HG03097 (cell line): ENCODE results near the gene TOP3B.
A peak's percentile ranks its signal among the peaks of the same experiment; 100 is the strongest.

Experiments
- ATAC-seq: cut with Tn5 transposase; IDR thresholded peaks from one replicate; pipeline ENCODE4 v1.9.1; 2021; ENCODE audit not compliant: unreplicated experiment, low FRiP score

The TOP3B gene, protein sequence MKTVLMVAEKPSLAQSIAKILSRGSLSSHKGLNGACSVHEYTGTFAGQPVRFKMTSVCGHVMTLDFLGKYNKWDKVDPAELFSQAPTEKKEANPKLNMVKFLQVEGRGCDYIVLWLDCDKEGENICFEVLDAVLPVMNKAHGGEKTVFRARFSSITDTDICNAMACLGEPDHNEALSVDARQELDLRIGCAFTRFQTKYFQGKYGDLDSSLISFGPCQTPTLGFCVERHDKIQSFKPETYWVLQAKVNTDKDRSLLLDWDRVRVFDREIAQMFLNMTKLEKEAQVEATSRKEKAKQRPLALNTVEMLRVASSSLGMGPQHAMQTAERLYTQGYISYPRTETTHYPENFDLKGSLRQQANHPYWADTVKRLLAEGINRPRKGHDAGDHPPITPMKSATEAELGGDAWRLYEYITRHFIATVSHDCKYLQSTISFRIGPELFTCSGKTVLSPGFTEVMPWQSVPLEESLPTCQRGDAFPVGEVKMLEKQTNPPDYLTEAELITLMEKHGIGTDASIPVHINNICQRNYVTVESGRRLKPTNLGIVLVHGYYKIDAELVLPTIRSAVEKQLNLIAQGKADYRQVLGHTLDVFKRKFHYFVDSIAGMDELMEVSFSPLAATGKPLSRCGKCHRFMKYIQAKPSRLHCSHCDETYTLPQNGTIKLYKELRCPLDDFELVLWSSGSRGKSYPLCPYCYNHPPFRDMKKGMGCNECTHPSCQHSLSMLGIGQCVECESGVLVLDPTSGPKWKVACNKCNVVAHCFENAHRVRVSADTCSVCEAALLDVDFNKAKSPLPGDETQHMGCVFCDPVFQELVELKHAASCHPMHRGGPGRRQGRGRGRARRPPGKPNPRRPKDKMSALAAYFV

DNA sequence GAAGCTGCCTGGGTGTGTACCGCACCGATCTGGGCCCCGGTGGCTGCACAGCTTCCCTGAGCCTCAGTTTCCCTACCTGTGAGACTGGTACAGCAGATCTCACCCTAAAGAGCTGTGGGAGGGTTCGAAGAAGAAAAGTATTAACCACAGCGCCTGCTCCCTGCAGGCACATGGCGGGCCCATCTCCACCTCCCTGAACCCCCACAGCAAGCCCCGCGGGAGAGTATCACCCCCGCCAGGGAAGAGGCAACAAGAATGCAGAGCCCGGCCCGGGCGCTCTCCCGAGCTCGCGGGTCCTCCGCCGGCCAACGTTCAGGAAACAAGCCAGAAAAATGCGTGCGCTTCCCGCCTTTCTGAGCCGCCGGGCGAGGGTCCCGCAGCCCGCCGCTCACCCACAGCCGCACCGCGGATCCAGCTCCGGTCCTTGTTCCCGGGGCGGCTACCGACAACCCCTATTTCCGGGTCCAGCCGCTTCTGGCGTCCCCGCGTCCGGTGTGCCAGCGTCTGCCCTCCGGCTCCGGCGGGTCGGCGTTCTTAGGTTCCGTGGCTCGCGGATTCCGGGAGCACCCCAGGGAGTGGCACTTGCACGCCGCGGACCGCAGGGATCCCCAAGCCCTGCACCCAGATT lies at the start of gene TOP3B:
TSS of gene TOP3B (minus strand) at position 450 of the 628 bp plus-strand sequence. CDS start 7,078 bp downstream, outside the sequence.
- peak; percentile 79 for ATAC-seq

DNA sequence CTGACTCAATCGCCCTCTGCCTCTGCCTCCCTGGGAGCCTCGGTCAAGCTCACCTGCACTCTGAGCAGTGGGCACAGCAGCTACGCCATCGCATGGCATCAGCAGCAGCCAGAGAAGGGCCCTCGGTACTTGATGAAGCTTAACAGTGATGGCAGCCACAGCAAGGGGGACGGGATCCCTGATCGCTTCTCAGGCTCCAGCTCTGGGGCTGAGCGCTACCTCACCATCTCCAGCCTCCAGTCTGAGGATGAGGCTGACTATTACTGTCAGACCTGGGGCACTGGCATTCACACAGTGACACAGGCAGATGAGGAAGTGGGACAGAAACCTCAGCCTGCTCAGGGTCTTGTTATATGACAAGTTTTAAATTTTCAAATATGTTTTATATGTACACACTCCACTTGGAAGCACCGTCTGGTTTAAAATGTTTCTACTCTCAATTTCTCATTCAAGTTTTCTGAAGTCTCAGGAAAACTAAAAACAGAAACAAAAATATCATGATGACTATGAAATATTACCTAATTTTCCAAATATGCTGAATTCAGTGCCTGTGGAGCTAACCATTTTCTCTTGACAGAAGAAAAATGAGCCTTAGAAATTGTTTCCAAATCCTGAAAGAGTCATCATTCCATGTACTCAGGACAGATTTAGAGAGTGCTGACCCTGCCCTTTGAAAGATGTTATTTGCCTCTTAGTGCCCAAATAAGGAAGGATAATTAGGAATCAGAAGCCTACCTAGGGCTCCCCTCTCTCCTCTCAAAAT lies 48.8 kb upstream of the TOP3B start:
- no peak for ATAC-seq

DNA sequence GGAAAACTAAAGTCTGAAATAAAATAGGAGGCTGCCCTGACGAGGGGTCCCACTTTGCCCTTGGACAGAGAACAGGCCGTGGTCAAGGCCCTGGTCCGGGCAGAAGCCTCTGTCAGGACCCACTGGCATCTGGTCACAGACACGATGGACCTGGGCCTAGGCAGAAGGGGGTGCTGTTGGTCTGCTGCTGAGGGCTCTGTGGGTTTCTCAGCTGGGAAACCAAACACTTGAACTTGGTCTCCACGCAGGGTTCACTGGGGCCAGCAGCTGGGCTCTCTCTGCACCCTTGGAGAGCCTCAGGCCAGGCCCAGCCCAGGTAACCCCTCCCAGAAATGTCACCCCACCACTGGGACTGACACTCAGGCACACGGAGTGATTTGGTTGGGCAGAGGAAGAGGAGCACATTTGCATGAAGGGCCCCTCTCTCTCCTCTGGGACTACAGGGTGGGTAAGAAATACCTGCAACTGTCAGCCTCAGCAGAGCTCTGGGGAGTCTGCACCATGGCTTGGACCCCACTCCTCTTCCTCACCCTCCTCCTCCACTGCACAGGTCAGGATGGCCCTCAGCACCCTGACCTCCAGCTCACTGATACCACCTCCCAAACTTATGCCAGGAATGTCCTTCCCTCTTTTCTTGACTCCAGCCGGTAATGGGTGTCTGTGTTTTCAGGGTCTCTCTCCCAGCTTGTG lies 48.1 kb upstream of the TOP3B start:
- no peak for ATAC-seq

DNA sequence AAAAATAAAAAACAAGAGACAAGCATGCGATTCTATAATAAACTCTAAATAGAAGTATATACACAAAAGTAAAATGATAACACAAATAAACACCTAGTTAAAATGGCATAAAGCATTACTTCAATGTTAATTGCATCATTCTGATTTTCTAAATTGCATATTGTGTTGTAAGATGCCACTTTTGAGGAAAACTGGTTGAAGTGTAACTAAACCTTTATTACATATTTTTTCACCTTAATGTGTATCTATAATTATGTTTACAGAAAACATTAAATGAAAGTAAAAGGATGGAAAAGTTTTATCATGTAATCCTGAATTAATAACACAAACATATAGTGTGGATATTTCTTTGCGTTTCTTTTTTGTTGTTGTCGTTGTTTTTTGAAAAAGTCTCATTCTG lies 45.4 kb upstream of the TOP3B start:
- no peak for ATAC-seq

DNA sequence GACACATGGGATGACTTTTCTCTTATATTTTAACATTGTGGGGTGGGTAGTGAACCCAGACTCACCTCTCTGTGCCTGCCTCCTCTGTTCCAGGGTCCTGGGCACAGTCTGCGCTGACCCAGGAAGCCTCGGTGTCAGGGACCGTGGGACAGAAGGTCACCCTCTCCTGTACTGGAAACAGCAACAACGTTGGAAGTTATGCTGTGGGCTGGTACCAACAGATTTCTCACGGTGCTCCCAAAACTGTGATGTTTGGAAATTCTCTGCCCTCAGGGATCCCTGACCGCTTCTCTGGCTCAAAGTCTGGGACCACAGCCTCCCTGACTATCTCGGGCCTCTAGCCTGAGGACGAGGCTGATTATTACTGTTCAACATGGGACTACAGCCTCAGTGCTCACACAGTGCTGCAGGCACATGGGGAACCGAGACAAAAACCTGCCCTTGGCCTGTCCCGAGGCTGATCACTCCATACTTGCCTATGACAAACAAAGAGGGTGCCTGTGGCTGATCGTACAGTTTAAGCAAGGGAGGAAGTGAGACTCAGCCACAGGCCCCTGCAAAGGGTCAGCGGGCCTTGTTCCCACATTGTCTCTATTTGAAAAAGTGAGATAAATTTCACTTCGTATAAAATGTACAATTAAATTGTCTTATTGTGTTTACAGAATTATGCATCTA lies 43.7 kb upstream of the TOP3B start:
- ATAC-seq = no peak

DNA sequence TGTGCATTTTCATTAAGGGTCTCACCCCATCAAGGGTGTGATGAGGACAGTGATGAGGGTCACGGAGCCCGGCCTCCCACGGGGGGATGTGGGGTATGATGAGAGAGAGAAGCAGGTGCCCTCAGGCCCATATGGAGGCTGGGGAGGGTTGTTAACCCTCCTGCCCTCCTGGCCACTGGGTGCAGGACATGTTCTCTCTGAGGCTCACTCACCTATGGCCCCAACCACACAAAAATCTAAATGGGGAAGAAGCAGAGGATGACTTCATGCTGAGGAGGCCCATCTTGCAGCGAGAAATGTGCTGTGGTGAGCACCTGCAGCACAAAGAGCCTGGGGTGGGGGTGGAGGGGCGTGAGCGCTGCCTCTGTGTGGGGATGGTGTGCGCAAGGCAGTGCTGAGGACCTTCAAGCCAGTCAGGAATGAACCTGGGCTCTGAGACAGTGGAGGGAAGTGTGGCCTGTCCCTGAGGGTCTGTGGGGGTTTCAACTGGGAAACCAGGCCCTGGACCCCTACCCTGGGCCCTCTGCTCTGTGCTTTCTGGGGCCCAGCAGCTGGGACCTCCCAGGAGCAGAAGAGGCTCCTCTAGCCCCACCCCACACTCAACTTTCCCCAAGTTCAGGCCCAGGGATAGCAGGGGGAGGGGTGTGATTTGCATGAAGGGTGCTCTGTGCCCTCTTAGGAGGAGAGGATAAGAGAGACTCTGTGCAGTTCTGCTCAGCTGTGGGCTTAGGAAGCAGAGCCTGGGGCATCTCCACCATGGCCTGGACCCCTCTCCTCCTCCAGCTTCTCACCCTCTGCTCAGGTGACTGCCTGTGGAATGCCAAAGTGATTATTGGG lies 43.0 kb upstream of the TOP3B start:
- no peak for ATAC-seq

DNA sequence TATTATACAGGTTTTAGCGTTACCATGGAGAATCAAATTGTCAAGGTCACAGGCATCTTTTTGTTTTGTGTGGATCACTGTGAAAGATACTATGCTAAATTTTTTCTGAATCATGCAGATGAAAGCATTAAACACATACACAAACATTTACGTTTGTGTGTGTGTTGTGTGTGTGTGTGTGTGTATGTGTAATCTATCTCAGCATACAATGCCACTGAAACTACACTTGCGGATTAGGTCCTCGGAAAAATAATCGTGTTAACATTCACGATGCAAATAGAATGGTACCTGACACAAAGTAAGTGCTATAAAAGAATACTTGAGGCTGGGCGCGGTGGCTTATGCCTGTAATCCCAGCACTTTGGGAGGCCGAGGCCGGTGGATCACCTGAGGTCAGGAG lies 41.9 kb upstream of the TOP3B start:
- ATAC-seq = no peak

DNA sequence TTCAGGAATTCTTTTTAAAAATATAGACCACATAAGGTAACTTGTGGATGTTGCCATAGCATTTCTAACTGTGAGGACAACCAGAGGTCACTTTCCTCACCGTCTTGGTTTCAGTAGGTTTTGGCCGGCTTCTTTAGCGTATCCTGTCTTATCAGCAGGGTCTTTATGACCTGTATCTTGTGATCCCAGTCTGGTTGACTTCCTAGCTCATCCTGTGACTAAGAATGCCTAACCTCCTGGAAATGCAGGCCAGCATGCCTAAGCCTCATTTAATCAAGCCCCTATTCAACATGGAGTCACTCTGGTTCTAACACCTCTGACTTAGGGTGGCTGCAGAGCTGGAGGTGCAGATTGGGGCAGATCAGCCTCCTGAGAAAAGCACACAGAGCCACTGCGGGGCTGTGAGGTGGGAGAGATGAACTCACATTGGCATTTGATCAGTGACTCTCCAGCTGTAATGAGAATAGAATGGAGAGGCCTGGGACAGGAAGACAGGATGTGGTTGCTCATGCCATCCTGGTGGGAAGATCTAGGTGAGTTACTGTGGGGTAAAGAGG lies 41.1 kb upstream of the TOP3B start:
- ATAC-seq = no peak

DNA sequence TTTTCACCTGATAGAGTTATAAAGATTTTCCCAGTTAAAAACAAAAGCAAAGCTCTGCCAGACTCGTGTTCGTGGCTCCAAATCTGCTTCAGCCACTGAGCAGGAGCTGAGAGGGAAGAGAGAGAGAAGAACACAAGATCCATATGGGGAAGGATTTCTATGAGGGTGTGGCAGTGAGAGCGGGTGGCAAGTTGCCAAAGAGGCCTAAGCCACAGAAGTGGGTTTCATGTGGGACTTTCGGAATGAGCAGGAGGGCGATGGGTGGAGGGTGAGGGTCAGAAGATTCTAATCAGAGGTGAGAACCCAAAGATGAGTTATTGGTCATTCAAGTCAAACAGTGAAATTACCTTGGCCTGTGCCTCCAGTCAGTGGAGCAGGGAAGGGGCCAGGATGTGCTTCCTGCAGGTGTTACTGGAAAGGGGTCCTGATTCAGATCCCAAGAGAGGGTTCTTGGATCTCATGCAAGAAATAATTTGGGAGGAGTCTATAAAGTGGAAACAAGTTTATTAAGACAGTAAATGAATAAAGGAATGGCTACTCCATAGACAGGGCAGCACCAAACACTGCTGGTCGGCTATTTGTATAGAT lies 40.5 kb upstream of the TOP3B start:
- ATAC-seq = no peak

DNA sequence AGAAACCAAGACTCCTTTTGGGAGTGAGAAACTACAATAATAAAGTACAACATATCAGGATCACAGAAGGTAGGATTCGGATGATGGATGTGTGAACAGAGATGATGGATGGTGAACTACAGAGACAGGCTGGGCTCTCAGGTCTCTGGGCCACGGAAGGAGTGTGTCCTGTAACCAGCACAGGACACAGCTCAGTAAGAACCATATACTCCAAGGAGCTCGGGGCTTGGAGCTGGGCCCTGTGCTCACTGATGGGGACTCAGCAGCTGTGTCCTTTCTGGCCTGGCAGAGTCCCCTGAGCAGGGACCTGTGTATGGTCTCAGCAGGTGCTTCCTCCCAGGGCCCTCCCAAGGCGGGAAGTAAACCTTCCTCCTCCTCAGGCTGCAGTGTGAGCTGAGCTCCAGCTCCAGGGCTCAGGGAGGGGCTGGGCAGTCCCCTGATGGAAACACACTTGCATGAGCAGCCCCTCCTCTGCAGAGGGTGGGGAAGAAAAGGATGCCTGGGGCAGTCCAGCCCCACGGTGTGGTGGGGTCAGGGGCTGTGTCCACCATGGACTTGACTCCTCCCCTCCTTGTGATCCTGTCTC lies 39.8 kb upstream of the TOP3B start:
- ATAC-seq = no peak

DNA sequence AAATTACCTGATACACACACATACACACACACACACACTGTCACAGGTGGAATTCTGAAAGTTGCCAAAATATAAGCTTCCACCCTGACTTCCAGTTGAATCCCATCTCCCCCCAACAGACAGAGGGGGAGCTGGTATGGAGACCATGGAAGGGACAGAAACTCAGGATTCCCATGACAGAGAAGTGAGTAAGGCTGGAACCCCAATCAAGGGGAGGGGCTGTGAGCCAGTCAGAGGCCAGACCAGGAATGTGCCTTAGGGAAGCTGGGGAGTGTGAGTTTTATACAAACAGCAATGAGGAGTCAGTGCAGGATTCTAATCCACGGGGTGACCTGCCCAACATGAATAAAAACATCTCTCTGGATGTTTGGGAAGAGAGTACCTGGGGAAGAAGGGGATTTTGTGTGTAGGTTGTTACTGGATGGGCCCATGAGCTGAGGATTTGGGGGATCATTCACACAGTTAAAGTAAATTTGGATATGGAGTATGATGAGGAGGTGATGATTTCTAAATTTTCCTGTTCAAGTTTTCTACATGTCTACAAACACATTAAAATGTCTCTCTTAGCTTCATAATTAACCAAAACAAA lies 38.7 kb upstream of the TOP3B start:
- no peak for ATAC-seq

DNA sequence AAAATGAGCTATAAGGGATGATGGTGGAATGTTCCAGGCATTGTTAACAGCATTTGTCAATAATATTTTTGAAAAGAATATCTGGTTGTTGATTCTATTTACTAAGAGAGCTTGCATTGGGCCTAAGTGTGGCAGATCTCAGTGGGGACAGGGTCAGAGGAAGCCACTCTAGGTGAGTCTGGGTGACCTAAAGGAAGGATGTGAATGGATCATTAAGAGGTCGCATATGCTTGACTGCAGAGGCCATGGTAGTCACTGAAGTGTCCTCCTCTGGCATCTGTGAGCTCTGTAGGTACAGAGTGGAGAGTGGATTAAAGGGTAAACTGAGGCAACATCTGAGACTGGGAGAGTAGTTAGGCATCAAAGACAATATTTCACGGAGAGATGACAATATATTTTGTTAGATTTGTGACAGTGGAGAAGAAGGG lies 37.9 kb upstream of the TOP3B start:
- ATAC-seq = no peak

DNA sequence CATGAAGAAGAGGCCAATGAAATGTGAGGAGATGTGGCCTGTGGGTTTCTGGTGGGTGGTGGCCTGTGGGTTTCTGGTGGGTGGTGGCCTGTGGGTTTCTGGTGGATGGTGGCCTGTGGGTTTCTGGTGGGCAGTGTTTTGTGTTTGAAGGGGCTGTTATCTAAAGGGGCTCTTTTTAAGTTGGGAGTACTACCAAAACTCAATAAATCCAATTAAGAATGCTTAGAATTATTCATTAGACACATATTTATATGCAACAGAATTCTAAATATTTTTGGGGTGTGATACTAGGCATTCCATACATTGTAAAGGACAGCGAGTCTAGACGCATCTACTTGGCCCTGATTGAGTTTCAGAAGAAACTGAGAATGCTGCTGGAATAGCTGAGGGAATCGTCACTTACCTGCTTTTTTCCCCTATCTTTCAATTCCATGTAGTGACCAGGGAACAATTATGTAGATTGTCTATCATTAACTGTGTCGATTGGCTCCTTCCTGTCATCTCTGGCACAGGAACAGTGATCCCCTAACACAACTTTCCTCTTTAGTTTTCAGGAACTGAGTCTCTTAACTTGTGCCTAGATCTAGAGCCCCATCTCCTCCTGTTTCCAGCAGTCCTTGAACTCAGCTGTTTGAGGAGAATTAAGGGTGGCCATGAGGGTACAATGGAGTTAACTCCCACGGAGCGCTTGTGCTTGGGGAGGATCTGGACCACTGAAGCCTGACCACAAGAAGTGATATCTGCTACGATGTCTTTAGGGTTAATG lies 37.3 kb upstream of the TOP3B start:
- ATAC-seq = no peak

DNA sequence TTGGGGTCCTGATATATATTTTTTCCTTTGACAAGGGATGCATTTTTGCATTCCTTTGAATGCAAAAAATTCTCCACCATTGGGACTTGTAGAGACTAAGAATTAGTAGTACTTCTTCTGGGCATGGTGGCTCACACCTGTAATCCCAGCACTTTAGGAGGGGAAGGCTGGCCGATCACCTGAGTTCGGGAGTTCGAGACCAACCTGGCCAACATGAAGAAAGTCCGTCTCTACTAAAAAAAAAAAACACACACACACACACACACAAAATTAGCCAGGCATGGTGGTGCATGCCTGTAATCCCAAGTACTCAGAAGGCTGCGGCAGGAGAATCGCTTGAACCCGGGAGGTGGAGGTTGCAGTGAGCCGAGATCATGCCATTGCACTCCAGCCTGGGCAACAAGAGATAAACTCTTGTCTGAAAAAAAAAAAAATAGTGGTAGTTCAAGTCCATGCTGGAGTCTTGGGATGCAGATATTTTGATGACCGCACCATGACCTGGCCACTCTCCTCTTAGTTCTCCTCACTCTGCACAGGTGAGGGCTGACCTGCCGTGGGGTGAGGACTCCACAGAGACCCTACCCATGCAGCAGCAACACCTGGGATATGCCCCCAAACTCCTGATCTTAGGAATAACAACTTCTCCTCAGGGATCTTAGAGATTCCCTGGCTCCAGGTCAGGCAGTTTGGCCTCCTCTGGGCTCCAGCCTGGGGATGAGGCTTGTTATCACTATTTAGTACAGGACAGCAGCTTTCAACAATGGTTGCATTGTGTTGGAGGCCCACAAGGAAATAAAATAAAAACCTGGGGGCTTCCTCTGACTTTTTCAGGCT lies 36.5 kb upstream of the TOP3B start:
- no peak for ATAC-seq

DNA sequence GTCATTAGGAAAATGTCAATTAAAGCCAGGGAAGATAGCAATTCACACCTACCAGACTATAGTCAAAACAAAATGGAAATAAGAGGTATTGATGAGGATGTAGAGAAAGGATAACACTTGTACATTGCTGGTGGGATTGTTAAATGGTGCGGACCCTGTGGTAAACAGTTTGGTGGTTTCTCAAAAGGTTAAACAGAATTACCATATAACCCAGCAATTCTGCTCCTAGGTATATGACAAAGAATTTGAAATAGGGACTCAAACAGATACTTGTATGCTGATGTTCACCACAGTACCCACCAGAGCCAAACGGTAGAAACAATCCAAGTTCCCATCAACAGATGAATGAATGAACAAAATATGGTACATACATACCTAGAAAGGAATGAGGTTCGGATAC lies 33.0 kb upstream of the TOP3B start:
- no peak for ATAC-seq

DNA sequence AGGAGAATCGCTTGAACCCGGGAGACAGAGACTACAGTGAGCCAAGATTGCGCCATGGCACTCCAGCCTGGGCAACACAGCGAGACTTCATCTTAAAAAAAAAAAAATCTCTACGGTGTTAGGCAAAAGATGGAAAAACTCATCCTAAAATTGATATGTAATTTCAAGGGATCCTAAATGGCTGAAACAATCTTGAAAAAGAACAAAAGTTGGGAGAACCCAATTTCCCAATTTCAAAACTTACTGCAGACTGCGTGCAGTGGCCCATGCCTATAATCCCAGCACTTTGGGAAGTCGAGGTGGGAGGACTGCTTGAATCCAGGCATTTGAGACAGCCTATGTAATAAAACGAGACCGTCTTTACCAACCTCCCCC lies 31.7 kb upstream of the TOP3B start:
- ATAC-seq = no peak
